Upper lobe of right lung (tissue), 1 donor: ENCODE data around the gene TOP3A. TPM values are rescaled to one million over a fixed set of nuclear protein-coding genes. Genes with fewer than 3 reads are reported as not detected.

Experiments
- ATAC-seq: fragments of 200-7000 bp; cut with Tn5 transposase; one replicate; pipeline ENCODE4 v1.9.1; 2020; ENCODE audit warnings: mild to moderate bottlenecking, moderate library complexity
- DNase-seq: peaks from one replicate; pipeline ENCODE4 v3.0.0-alpha.2; 2020
- H3K27ac ChIP-seq: fragments of 200-600 bp; one replicate; pipeline ENCODE4 v1.8.0; 2022
- H3K27me3 ChIP-seq: fragments of 200-600 bp; one replicate; pipeline ENCODE4 v1.8.0; 2022; ENCODE audit warnings: mild to moderate bottlenecking
- H3K36me3 ChIP-seq: fragments of 200-600 bp; one replicate; pipeline ENCODE4 v1.8.0; 2022
- H3K4me1 ChIP-seq: fragments of 200-600 bp; one replicate; pipeline ENCODE4 v1.8.0; 2022
- H3K4me3 ChIP-seq: fragments of 200-600 bp; one replicate; pipeline ENCODE4 v1.8.0; 2022; ENCODE audit warnings: mild to moderate bottlenecking
- H3K9me3 ChIP-seq: fragments of 200-600 bp; one replicate; pipeline ENCODE4 v1.8.0; 2022
- CTCF ChIP-seq: fragments of 200-600 bp; IDR thresholded peaks from one replicate; pipeline ENCODE4 v1.8.0; 2022; ENCODE audit warnings: antibody characterized with exemption
- intact Hi-C: fragments of 100-400 bp; cut with DNase I; formaldehyde crosslinking; loops from one replicate; pipeline ENCODE4 v1.11.0; 2022
- microRNA-seq: library from miRNA; unstranded; fragments of <30 nt; microRNA quantifications from one replicate; pipeline ENCODE4 v1.2.0, GENCODE V29; 2020; ENCODE audit warnings: borderline microRNAs expressed
- total RNA-seq: library from RNA; stranded (reverse); fragmentation: NEBNext Ultra II Directional; extraction: Animal tissue kit (Norgen Biotek cat#: 25700); gene quantifications from one replicate; pipeline ENCODE4 v1.2.1, GENCODE V29; 2021
- donor health status: DM: no; HTN: yes; CAD: no; lungs with severe emphysema.

Gene TOP3A
- total RNA-seq, 1 donor from 2014 or later, result 29.5 TPM

GRCh38 chr17:18224387-18225120, 90.2 kb downstream of the TOP3A start:
- H3K27me3 ChIP-seq, result no peaks in the 10 kb centered on the region
- no peak for DNase-seq

DNA sequence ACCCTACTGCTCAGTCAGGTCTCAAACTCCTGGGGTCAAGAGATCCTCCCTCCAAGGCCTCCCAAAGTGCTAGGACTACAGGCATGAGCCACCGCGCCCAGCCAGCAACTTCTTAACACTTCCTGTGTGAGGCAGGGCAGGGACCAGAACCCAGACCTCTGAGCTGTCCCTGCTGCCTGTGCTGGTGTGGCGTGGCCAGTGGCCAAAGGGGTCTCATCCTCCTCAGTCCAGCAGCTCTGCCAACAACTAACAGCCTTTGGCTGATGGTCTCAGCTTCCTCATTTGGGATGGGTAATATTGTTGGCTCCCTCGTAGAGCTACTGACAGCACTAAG, 90.8 kb downstream of the TOP3A start:
- no peaks in the 10 kb centered on the region for H3K9me3 ChIP-seq
- H3K4me1 ChIP-seq, result peaks cover 18% of the 10 kb centered on the region
- ATAC-seq, result no peak
- no peak overlapping the region for H3K4me3 ChIP-seq
- TF ChIP-seq CTCF, result no peak
- no peaks in the 10 kb centered on the region for H3K27me3 ChIP-seq
- intact Hi-C loops, result no loop called here
- no peaks in the 10 kb centered on the region for H3K36me3 ChIP-seq
- no peak overlapping the region for H3K27ac ChIP-seq
- no peak for DNase-seq

More at GRCh38 chr17:18224387-18225120, 90.2 kb downstream of the TOP3A start:
- Histone ChIP-seq H3K9me3 (no peaks in the 10 kb centered on the region), H3K4me3 (peak overlapping the region; percentile 39), H3K4me1 (peaks cover 12% of the 10 kb centered on the region), H3K27ac (peak overlapping the region; percentile 30), H3K36me3 (no peaks in the 10 kb centered on the region)
- no peak for ATAC-seq
- TF ChIP-seq CTCF, result no peak
- intact Hi-C loops, result no loop called here

Small RNAs within 50 kb of the gene (microRNA-seq; reads per million reads assigned to microRNA genes)
- gene MIR6778, result not detected

Other genes starting within 250 kb of the TOP3A start
- 35.1 TPM for gene DRG2, start 227.0 kb downstream of the TOP3A start, total RNA-seq
- gene MYO15A, start 206.2 kb downstream of the TOP3A start, total RNA-seq, result 2.8 TPM
- gene ALKBH5, start 131.2 kb downstream of the TOP3A start, total RNA-seq, result 99.1 TPM
- 11.7 TPM for gene LLGL1, start 89.4 kb downstream of the TOP3A start, total RNA-seq
- gene FLII, start 56.3 kb downstream of the TOP3A start, total RNA-seq, result 295 TPM
- gene MIEF2, start 54.3 kb downstream of the TOP3A start, total RNA-seq, result 12.0 TPM
- gene SMCR8, start 299 bp upstream of the TOP3A start, total RNA-seq, result 25.2 TPM
- 27.8 TPM for gene SHMT1, start 48.6 kb upstream of the TOP3A start, total RNA-seq
- 1.8 TPM for gene EVPLL, start 62.8 kb upstream of the TOP3A start, total RNA-seq
- not detected for gene LGALS9C, start 161.8 kb upstream of the TOP3A start, total RNA-seq